Muscle layer of duodenum (tissue), 2 donors: ENCODE data around the gene ICE2.

Experiments used
- H3K27ac ChIP-seq: one replicate; pipeline ENCODE4 v1.7.0; 2013; ENCODE audit warnings: mild to moderate bottlenecking, low read length
- H3K27me3 ChIP-seq: one replicate; pipeline ENCODE4 v1.7.0; 2013; ENCODE audit warnings: low read depth, mild to moderate bottlenecking, control low read depth, low read length
- H3K36me3 ChIP-seq, 2 donors: one replicate each; pipeline ENCODE4 v1.7.0; 2013; ENCODE audit warnings: low read length in 2 of 2, control low read depth in 1 of 2, mild to moderate bottlenecking in 1 of 2; ENCODE audit not compliant: insufficient read depth in 2 of 2, control insufficient read depth in 1 of 2
- H3K4me1 ChIP-seq, 2 donors: one replicate each; pipeline ENCODE4 v1.7.0; 2013; ENCODE audit warnings: low read length in 2 of 2, mild to moderate bottlenecking in 2 of 2, control low read depth in 1 of 2, moderate library complexity in 1 of 2; ENCODE audit not compliant: insufficient read depth in 2 of 2, control insufficient read depth in 1 of 2
- H3K4me3 ChIP-seq, 2 donors: one replicate each; pipeline ENCODE4 v1.7.0; 2013; ENCODE audit warnings: low read length in 2 of 2, low read depth in 1 of 2, mild to moderate bottlenecking in 1 of 2
- H3K9me3 ChIP-seq, 2 donors: one replicate each; pipeline ENCODE4 v1.7.0; 2013; ENCODE audit warnings: low read length in 2 of 2, control low read depth in 1 of 2, mild to moderate bottlenecking in 1 of 2; ENCODE audit not compliant: control insufficient read depth in 1 of 2
- donor health status: healthy.

ICE2 gene

GRCh38 chr15:60373745-60374144 lies 105.2 kb downstream of the ICE2 start:
- Histone ChIP-seq H3K4me3 (no peak overlapping the region), H3K36me3 (peaks cover 18 to 53% of the 10 kb centered on the region in 2 donors), H3K4me1 (peaks cover 7 to 28% of the 10 kb centered on the region in 2 donors), H3K9me3 (no peaks in the 10 kb centered on the region), H3K27me3 (no peaks in the 10 kb centered on the region), H3K27ac (peak overlapping the region; percentile 76)

GRCh38 chr15:60373327-60373726 lies 105.6 kb downstream of the ICE2 start:
- no peaks in the 10 kb centered on the region for H3K9me3 ChIP-seq
- H3K4me3 ChIP-seq: no peak overlapping the region
- H3K27ac ChIP-seq: peak overlapping the region; percentile 76
- peaks cover 7 to 28% of the 10 kb centered on the region in 2 donors for H3K4me1 ChIP-seq
- no peaks in the 10 kb centered on the region for H3K27me3 ChIP-seq
- H3K36me3 ChIP-seq: peaks cover 18 to 53% of the 10 kb centered on the region in 2 donors

GRCh38 chr15:60372756-60373155 lies 106.2 kb downstream of the ICE2 start:
- no peak overlapping the region for H3K4me3 ChIP-seq
- peak overlapping the region; percentile 40 for H3K27ac ChIP-seq
- H3K9me3 ChIP-seq: no peaks in the 10 kb centered on the region
- H3K4me1 ChIP-seq: peaks cover 7 to 28% of the 10 kb centered on the region in 2 donors
- H3K36me3 ChIP-seq: peaks cover 18 to 53% of the 10 kb centered on the region in 2 donors
- H3K27me3 ChIP-seq: no peaks in the 10 kb centered on the region

- H3K4me1 ChIP-seq: peaks cover 7 to 28% of the 10 kb centered on the region in 2 donors
- peak overlapping the region; percentile 40 for H3K27ac ChIP-seq
- peaks cover 18 to 53% of the 10 kb centered on the region in 2 donors for H3K36me3 ChIP-seq
- no peaks in the 10 kb centered on the region for H3K9me3 ChIP-seq
- H3K27me3 ChIP-seq: no peaks in the 10 kb centered on the region
- H3K4me3 ChIP-seq: no peak overlapping the region
These were observed 106.7 kb downstream of the ICE2 start for GRCh38 chr15:60372227-60372626.

DNA sequence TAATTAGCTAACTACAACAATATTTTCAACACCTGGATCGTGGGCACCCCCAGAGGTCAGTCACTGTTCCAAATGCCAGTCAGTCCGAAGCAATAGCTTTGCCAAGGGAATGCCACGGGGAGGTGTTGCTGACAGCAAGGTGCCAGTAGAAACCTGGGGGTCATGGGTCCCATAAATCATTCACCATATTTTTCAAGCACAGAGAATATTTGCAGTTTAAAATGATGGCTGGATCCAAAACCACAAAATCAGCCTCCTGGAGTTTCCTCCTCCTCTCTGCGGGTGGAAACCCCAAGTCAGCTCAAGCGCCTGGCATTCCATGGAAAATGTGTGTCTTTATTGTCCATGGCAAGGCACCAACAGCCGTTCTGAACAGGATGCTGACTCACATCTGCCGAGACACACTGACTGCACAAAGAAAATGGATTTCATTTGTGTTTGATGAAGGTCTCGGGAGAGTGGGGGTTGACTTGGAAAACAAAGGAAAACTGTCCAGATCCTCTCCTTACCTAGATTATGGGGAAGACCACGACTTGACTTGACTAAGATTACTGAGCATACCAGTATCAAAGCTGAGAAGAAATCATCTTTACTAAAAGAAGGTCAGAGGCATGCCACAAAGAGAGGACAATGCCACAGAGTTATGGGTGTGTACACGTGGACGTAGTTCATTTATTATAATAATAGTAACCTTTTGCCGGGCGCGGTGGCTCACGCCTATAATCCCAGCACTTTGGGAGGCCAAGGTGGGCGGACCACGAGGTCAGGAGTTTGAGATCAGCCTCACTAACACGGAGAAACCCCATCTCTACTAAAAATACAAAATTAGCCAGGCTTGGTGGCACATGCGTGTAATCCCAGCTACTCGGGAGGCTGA lies 107.5 kb downstream of the ICE2 start:
- Histone ChIP-seq H3K27ac (peak overlapping the region; percentile 90), H3K4me3 (peak overlapping the region in 1 of 2 donors; percentile 17), H3K27me3 (no peaks in the 10 kb centered on the region), H3K9me3 (no peaks in the 10 kb centered on the region), H3K36me3 (peaks cover 11 to 45% of the 10 kb centered on the region in 2 donors), H3K4me1 (peaks cover 7 to 28% of the 10 kb centered on the region in 2 donors)

DNA sequence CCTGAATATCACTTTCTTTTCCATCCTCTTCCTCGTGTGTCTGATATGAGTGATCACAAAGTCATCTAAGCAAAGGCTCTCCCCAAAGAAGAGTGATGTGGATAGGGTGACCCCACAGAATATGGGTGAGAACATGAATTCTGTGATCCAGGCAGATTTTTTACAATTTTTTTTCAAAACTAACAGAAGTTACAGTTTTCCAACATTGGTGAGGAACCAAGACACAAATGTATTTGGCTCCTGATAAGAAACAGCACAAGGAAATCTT lies 108.1 kb downstream of the ICE2 start:
- H3K36me3 ChIP-seq: peaks cover 8 to 42% of the 10 kb centered on the region in 2 donors
- peak overlapping the region in 1 of 2 donors; percentile 17 for H3K4me3 ChIP-seq
- peak overlapping the region; percentile 90 for H3K27ac ChIP-seq

GRCh38 chr15:60370105-60370868 lies 108.7 kb downstream of the ICE2 start:
- Histone ChIP-seq H3K36me3 (peaks cover 5 to 37% of the 10 kb centered on the region in 2 donors), H3K27me3 (no peaks in the 10 kb centered on the region), H3K27ac (peak overlapping the region; percentile 90), H3K4me3 (no peak overlapping the region), H3K9me3 (no peaks in the 10 kb centered on the region), H3K4me1 (peaks cover 7 to 21% of the 10 kb centered on the region in 2 donors)

More for the DNA sequence above, 108.1 kb downstream of the ICE2 start:
- Histone ChIP-seq H3K27me3 (no peaks in the 10 kb centered on the region), H3K4me1 (peaks cover 7 to 26% of the 10 kb centered on the region in 2 donors), H3K9me3 (no peaks in the 10 kb centered on the region)

DNA sequence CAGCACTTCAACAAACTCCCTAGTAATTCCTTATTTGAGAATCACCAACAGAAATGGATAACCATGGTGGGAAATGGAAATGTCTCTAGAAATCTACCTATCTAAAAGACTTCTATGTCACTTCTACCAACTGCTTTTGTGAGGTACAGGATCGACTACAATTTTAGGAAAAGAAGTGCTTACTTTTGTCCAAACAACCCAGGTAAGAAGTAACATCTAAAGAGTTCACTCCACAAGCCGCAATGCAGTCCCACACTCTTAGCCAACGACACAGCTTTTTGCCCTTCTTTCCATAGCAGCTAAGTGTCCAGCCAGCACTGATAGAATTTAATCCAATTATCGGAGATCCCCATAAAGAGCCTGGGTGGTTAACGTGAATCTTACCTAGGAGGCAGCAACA lies 109.2 kb downstream of the ICE2 start:
- no peaks in the 10 kb centered on the region for H3K27me3 ChIP-seq
- H3K4me3 ChIP-seq: no peak overlapping the region
- peak overlapping the region; percentile 33 for H3K27ac ChIP-seq
- no peaks in the 10 kb centered on the region for H3K9me3 ChIP-seq
- H3K36me3 ChIP-seq: peaks cover 5 to 31% of the 10 kb centered on the region in 2 donors
- H3K4me1 ChIP-seq: peaks cover 7 to 15% of the 10 kb centered on the region in 2 donors
